CD4-positive, alpha-beta memory T cell (primary cell): ENCODE results near the gene EIF6. TPM values are rescaled to one million over a fixed set of nuclear protein-coding genes. Genes with fewer than 3 reads are reported as not detected.
A peak's percentile ranks its signal among the peaks of the same experiment; 100 is the strongest.

Experiments
- CTCF ChIA-PET: fragments of 350-600 bp; sonication (Branson Sonifier 250); formaldehyde crosslinking; loops from one replicate; lab custom pipeline; 2021; ENCODE audit warnings: inconsistent platforms; ENCODE audit not compliant: partially characterized antibody; lab: Charles Lee
- POLR2A ChIA-PET: fragments of 350-600 bp; sonication (Branson Sonifier 250); formaldehyde crosslinking; loops from one replicate; lab custom pipeline; 2021; ENCODE audit not compliant: partially characterized antibody; lab: Charles Lee
- DNase-seq, 5 donors: peaks; one replicate each; pipeline versions ENCODE4 v3.0.0 to v3.0.0-alpha.2; 2020 to 2022; ENCODE audit warnings: mixed read lengths in 1 of 5
- H3K27ac ChIP-seq: one replicate; pipeline ENCODE4 v1.7.0; 2013; ENCODE audit warnings: low read depth, low read length
- H3K27me3 ChIP-seq: 2 replicates; pipeline ENCODE4 v1.7.0; 2013; ENCODE audit warnings: mild to moderate bottlenecking, low read length, moderate library complexity; ENCODE audit not compliant: insufficient read depth
- H3K36me3 ChIP-seq: 2 replicates; pipeline ENCODE4 v1.7.0; 2013; ENCODE audit warnings: mild to moderate bottlenecking, low read length, moderate library complexity; ENCODE audit not compliant: insufficient read depth
- H3K4me1 ChIP-seq: 2 replicates; pipeline ENCODE4 v1.7.0; 2013; ENCODE audit warnings: mild to moderate bottlenecking, low read length, moderate library complexity; ENCODE audit not compliant: insufficient read depth
- H3K4me3 ChIP-seq, 2 donors: one replicate each; pipeline ENCODE4 v1.7.0; 2013; ENCODE audit warnings: low read length in 2 of 2, mild to moderate bottlenecking in 1 of 2
- H3K9me3 ChIP-seq, 2 donors: one replicate each; pipeline ENCODE4 v1.7.0; 2013; ENCODE audit warnings: low read length in 2 of 2, control low read depth in 1 of 2; ENCODE audit not compliant: control insufficient read depth in 1 of 2
- H3K27ac Mint-ChIP-seq, 7 donors: one replicate each; pipeline ENCODE4 v1.8.0; 2020 to 2021; ENCODE audit warnings: mixed read lengths in 7 of 7, mild to moderate bottlenecking in 6 of 7, inconsistent platforms in 3 of 7, moderate library complexity in 3 of 7
- H3K27me3 Mint-ChIP-seq, 2 donors: one replicate each; pipeline ENCODE4 v1.8.0; 2020 to 2021; ENCODE audit warnings: mixed read lengths in 2 of 2
- H3K36me3 Mint-ChIP-seq, 2 donors: one replicate each; pipeline ENCODE4 v1.8.0; 2020 to 2021; ENCODE audit warnings: mixed read lengths in 2 of 2, inconsistent platforms in 1 of 2, mild to moderate bottlenecking in 1 of 2
- H3K4me1 Mint-ChIP-seq, 4 donors: one replicate each; pipeline ENCODE4 v1.8.0; 2020 to 2021; ENCODE audit warnings: mixed read lengths in 4 of 4, mild to moderate bottlenecking in 1 of 4
- H3K4me3 Mint-ChIP-seq, 8 donors: one replicate each; pipeline ENCODE4 v1.8.0; 2020 to 2021; ENCODE audit warnings: mixed read lengths in 8 of 8, mild to moderate bottlenecking in 7 of 8, moderate library complexity in 6 of 8, inconsistent platforms in 3 of 8
- H3K9me3 Mint-ChIP-seq, 8 donors: one replicate each; pipeline ENCODE4 v1.8.0; 2020 to 2021; ENCODE audit warnings: mixed read lengths in 8 of 8, mild to moderate bottlenecking in 5 of 8, inconsistent platforms in 3 of 8, moderate library complexity in 1 of 8
- intact Hi-C: fragments of 100-400 bp; cut with micrococcal nuclease; formaldehyde crosslinking; loops from one replicate; pipeline ENCODE4 v1.15.1; 2023
- polyA plus RNA-seq, 2 donors: library from polyadenylated mRNA; unstranded; fragments of 300-500 nt; fragmentation: Illumina TruSeq; gene quantifications; one replicate each; pipeline ENCODE4 v1.2.3, GENCODE V29; 2021
- total RNA-seq, 2 experiments: library from RNA; stranded (reverse); gene quantifications; one replicate each; pipeline ENCODE4 v1.2.3, GENCODE V29; 2021

The EIF6 gene
- total and polyA plus RNA-seq, 4 experiments from 2014 or later: 44.0 to 189 (median 100) TPM

DNA sequence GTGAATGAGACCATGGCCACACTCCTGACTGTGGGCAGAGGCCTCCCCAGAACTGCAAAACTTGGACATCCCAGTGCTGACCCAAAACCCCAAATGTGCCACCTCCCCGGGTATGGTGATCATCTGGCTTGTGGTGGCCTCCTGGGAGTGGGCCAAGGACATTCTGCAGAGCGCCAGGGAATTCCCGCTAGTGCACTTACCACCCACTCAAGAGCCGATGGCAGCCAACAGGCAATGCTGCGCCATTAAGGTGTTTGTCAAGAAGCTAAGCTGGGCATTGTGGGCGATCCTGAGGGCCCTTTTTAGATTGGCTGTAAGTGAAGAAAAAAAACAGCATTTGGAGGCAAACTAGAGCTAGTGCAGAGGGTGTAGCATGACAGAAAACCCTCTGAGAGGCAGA, 48.7 kb downstream of the EIF6 start:
- H3K27me3 ChIP-seq: no peaks in the 10 kb centered on the region
- Mint-ChIP-seq H3K27me3 (peaks cover 1 to 7% of the 10 kb centered on the region in 2 donors), H3K36me3 (peaks cover 36 to 53% of the 10 kb centered on the region in 2 donors), H3K4me3 (no peak overlapping the region), H3K27ac (no peak overlapping the region), H3K9me3 (no peaks in the 10 kb centered on the region), H3K4me1 (peaks cover 0 to 3% (median 0%) of the 10 kb centered on the region in 4 donors)
- intact Hi-C loops: no loop called here
- no peaks in the 10 kb centered on the region for H3K36me3 ChIP-seq
- H3K4me1 ChIP-seq: no peaks in the 10 kb centered on the region
- H3K9me3 ChIP-seq: no peaks in the 10 kb centered on the region
- CTCF ChIA-PET: no interaction called here
- no peak overlapping the region for H3K27ac ChIP-seq
- DNase-seq: no peak
- POLR2A ChIA-PET: no interaction called here
- H3K4me3 ChIP-seq: no peak overlapping the region

DNA sequence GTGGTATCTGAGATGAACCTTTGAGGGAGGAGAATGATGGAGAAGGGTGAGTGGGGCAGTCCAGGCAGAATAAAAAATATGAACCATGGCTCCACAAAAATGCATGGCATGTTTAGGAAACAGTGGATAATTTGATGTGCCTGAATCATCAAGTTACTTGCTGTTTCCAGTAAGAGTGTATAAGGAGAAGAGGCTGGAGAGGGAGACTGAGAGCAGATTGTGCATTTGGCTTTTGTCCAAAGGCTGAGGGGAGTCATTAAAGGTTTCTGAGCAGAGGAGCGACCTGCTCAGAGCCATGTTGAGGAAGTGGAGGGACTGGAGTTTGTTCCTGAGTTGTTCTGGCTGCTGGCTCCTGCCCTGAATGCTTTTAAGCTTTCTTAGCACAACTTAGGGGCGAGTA, 52.0 kb downstream of the EIF6 start:
- ChIA-PET CTCF (no interaction called here), POLR2A (no interaction called here)
- Mint-ChIP-seq H3K9me3 (peaks cover 0 to 2% (median 0%) of the 10 kb centered on the region in 8 donors), H3K4me1 (peaks cover 0 to 3% (median under 1%) of the 10 kb centered on the region in 4 donors), H3K4me3 (peak overlapping the region in 1 of 8 donors; percentile 52), H3K36me3 (peaks cover 41 to 58% of the 10 kb centered on the region in 2 donors), H3K27me3 (peaks cover 15% of the 10 kb centered on the region in 2 donors), H3K27ac (no peak overlapping the region)
- Histone ChIP-seq H3K27me3 (no peaks in the 10 kb centered on the region), H3K27ac (no peak overlapping the region), H3K36me3 (no peaks in the 10 kb centered on the region), H3K4me1 (no peaks in the 10 kb centered on the region), H3K9me3 (no peaks in the 10 kb centered on the region), H3K4me3 (no peak overlapping the region)
- intact Hi-C loops: no loop called here
- no peak for DNase-seq

Other genes with a start within 250 kb of the EIF6 start
- gene TRPC4AP, start 192.0 kb downstream of the EIF6 start, total RNA-seq: 10 to 100 TPM; 61.2 to 63.0 TPM
- gene TRPC4AP, start 192.0 kb downstream of the EIF6 start, polyA plus RNA-seq: 10 to 100 TPM; 64.5 to 81.6 TPM
- 10 to 100 TPM; 27.2 to 27.6 TPM for gene EDEM2, start 137.4 kb downstream of the EIF6 start, total RNA-seq
- 10 to 100 TPM; 52.1 to 62.1 TPM for gene EDEM2, start 137.4 kb downstream of the EIF6 start, polyA plus RNA-seq
- gene PROCR, start 112.7 kb downstream of the EIF6 start, total RNA-seq: under 1 TPM; 0.42 to 0.61 TPM
- 1 to 10 TPM; 1.9 to 3.6 TPM for gene PROCR, start 112.7 kb downstream of the EIF6 start, polyA plus RNA-seq
- gene MMP24, start 58.1 kb downstream of the EIF6 start, total RNA-seq: under 1 TPM; 0.12 to 0.19 TPM
- gene MMP24, start 58.1 kb downstream of the EIF6 start, polyA plus RNA-seq: under 1 TPM; 0.07 TPM
- 10 to 100 TPM; 76.6 to 91.6 TPM for gene MMP24OS, start 6.7 kb downstream of the EIF6 start, total RNA-seq
- gene MMP24OS, start 6.7 kb downstream of the EIF6 start, polyA plus RNA-seq: 10 to 100 TPM in 1 of 2 donors, 1 to 10 TPM in 1; 4.4 to 17.4 TPM
- not detected for gene FAM83C, start 7.7 kb upstream of the EIF6 start, total RNA-seq
- gene FAM83C, start 7.7 kb upstream of the EIF6 start, polyA plus RNA-seq: not detected
- 10 to 100 TPM; 46.4 to 49.3 TPM for gene UQCC1, start 127.2 kb upstream of the EIF6 start, total RNA-seq
- 10 to 100 TPM; 13.9 to 21.1 TPM for gene UQCC1, start 127.2 kb upstream of the EIF6 start, polyA plus RNA-seq
- not detected for gene GDF5, start 153.5 kb upstream of the EIF6 start, total RNA-seq
- gene GDF5, start 153.5 kb upstream of the EIF6 start, polyA plus RNA-seq: not detected
- 10 to 100 TPM; 71.3 to 76.9 TPM for gene CEP250, start 170.8 kb upstream of the EIF6 start, total RNA-seq
- 10 to 100 TPM in 1 of 2 donors, 1 to 10 TPM in 1; 4.4 to 14.1 TPM for gene CEP250, start 170.8 kb upstream of the EIF6 start, polyA plus RNA-seq
- not detected for gene C20orf173, start 244.9 kb upstream of the EIF6 start, total RNA-seq
- gene C20orf173, start 244.9 kb upstream of the EIF6 start, polyA plus RNA-seq: not detected